ENCODE results near the gene GPAM.

The GPAM gene

DNA sequence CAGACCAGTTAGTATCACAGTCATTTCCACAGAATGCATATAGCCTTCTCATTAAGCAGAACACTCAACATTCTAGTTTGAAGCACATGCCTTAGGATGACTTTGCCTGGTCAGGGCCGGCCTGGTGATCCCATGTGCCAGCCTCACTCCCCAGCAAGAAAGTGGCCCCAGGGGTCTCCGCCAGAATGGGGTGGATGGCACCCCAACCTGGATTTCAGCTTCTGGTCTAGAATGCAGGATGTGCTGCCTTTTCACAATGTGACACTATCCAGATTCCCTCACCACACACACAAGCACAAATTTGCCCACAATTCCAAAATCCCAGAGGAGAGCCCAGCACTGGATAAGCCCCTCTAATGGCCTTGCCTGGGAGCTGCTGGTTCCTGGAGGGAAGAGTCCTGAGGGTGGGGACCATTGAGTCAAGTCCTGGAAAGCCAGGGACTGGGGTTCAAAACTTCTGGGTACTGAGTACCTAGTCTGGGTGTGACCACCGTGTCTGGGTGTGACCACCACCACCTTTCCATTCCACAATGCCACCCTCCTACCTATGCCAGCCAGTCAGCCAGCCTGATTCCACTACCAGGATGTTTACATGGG lies 41.5 kb upstream of the GPAM start:
- H3K4me1 ChIP-seq (ENCODE audit: control insufficient read depth, low read depth, low read length), result no peaks in the 10 kb centered on the region
- no peaks in the 10 kb centered on the region for H3K9me3 ChIP-seq (ENCODE audit: control insufficient read depth, low read depth, low read length)
- no peak overlapping the region for H3K27ac ChIP-seq (ENCODE audit: low read length)
- H3K4me3 ChIP-seq (ENCODE audit: low read length), result no peak overlapping the region
- H3K9ac ChIP-seq (ENCODE audit: low read length), result no peak overlapping the region
- H3K27me3 ChIP-seq (ENCODE audit: control insufficient read depth, insufficient read depth, low read length), result no peaks in the 10 kb centered on the region
- no peaks in the 10 kb centered on the region for H3K36me3 ChIP-seq (ENCODE audit: control insufficient read depth, low read depth, low read length)

DNA sequence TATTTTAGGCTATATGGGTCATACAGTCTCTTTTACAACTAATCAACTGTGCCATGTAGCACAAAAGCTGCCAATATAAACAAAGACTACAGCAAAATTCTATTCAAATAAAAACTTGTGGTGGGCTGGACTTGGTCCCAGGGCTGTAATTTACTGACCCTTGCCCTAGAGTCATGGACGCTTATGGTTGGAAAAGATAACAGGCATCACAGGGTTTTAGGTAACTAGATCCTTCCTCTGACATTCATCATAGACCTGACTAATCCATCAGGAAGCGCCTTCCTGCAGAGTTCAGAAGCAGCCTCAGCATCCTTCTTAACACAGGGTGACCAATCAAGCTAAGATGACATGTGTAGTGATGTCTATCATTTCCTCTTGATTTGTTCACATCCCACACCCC lies 40.2 kb upstream of the GPAM start:
- Histone ChIP-seq H3K9me3 (ENCODE audit: control insufficient read depth, low read depth, low read length) (no peaks in the 10 kb centered on the region), H3K9ac (ENCODE audit: low read length) (no peak overlapping the region), H3K27ac (ENCODE audit: low read length) (no peak overlapping the region), H3K4me1 (ENCODE audit: control insufficient read depth, low read depth, low read length) (no peaks in the 10 kb centered on the region), H3K36me3 (ENCODE audit: control insufficient read depth, low read depth, low read length) (no peaks in the 10 kb centered on the region), H3K27me3 (ENCODE audit: control insufficient read depth, insufficient read depth, low read length) (no peaks in the 10 kb centered on the region), H3K4me3 (ENCODE audit: low read length) (no peak overlapping the region)

GRCh38 chr10:112222799-112223198 lies 39.2 kb upstream of the GPAM start:
- H3K27me3 ChIP-seq (ENCODE audit: control insufficient read depth, insufficient read depth, low read length), result no peaks in the 10 kb centered on the region
- no peaks in the 10 kb centered on the region for H3K36me3 ChIP-seq (ENCODE audit: control insufficient read depth, low read depth, low read length)
- no peak overlapping the region for H3K27ac ChIP-seq (ENCODE audit: low read length)
- no peak overlapping the region for H3K4me3 ChIP-seq (ENCODE audit: low read length)
- no peak overlapping the region for H3K9ac ChIP-seq (ENCODE audit: low read length)
- H3K4me1 ChIP-seq (ENCODE audit: control insufficient read depth, low read depth, low read length), result no peaks in the 10 kb centered on the region
- no peaks in the 10 kb centered on the region for H3K9me3 ChIP-seq (ENCODE audit: control insufficient read depth, low read depth, low read length)

GRCh38 chr10:112221545-112221944 lies 38.0 kb upstream of the GPAM start:
- H3K4me3 ChIP-seq (ENCODE audit: low read length), result no peak overlapping the region

GRCh38 chr10:112218960-112219359 lies 35.4 kb upstream of the GPAM start:
- H3K4me3 ChIP-seq (ENCODE audit: low read length), result no peak overlapping the region
- H3K9me3 ChIP-seq (ENCODE audit: control insufficient read depth, low read depth, low read length), result no peaks in the 10 kb centered on the region
- no peaks in the 10 kb centered on the region for H3K27me3 ChIP-seq (ENCODE audit: control insufficient read depth, insufficient read depth, low read length)
- H3K36me3 ChIP-seq (ENCODE audit: control insufficient read depth, low read depth, low read length), result no peaks in the 10 kb centered on the region
- no peak overlapping the region for H3K9ac ChIP-seq (ENCODE audit: low read length)
- H3K4me1 ChIP-seq (ENCODE audit: control insufficient read depth, low read depth, low read length), result no peaks in the 10 kb centered on the region
- no peak overlapping the region for H3K27ac ChIP-seq (ENCODE audit: low read length)

More at GRCh38 chr10:112221545-112221944, 38.0 kb upstream of the GPAM start:
- Histone ChIP-seq H3K36me3 (ENCODE audit: control insufficient read depth, low read depth, low read length) (no peaks in the 10 kb centered on the region), H3K27ac (ENCODE audit: low read length) (no peak overlapping the region), H3K4me1 (ENCODE audit: control insufficient read depth, low read depth, low read length) (no peaks in the 10 kb centered on the region), H3K27me3 (ENCODE audit: control insufficient read depth, insufficient read depth, low read length) (no peaks in the 10 kb centered on the region), H3K9ac (ENCODE audit: low read length) (no peak overlapping the region), H3K9me3 (ENCODE audit: control insufficient read depth, low read depth, low read length) (no peaks in the 10 kb centered on the region)

GRCh38 chr10:112218036-112218390 lies 34.4 kb upstream of the GPAM start:
- Histone ChIP-seq H3K36me3 (ENCODE audit: control insufficient read depth, low read depth, low read length) (no peaks in the 10 kb centered on the region), H3K9ac (ENCODE audit: low read length) (no peak overlapping the region), H3K4me3 (ENCODE audit: low read length) (no peak overlapping the region), H3K4me1 (ENCODE audit: control insufficient read depth, low read depth, low read length) (no peaks in the 10 kb centered on the region), H3K27me3 (ENCODE audit: control insufficient read depth, insufficient read depth, low read length) (no peaks in the 10 kb centered on the region), H3K9me3 (ENCODE audit: control insufficient read depth, low read depth, low read length) (no peaks in the 10 kb centered on the region), H3K27ac (ENCODE audit: low read length) (no peak overlapping the region)

- Histone ChIP-seq H3K9ac (ENCODE audit: low read length) (no peak overlapping the region), H3K36me3 (ENCODE audit: control insufficient read depth, low read depth, low read length) (no peaks in the 10 kb centered on the region), H3K27me3 (ENCODE audit: control insufficient read depth, insufficient read depth, low read length) (no peaks in the 10 kb centered on the region), H3K9me3 (ENCODE audit: control insufficient read depth, low read depth, low read length) (no peaks in the 10 kb centered on the region), H3K4me3 (ENCODE audit: low read length) (no peak overlapping the region), H3K4me1 (ENCODE audit: control insufficient read depth, low read depth, low read length) (no peaks in the 10 kb centered on the region), H3K27ac (ENCODE audit: low read length) (no peak overlapping the region)
Observed at GRCh38 chr10:112217386-112218035, 33.9 kb upstream of the GPAM start.

- Histone ChIP-seq H3K9ac (ENCODE audit: low read length) (no peak overlapping the region), H3K27me3 (ENCODE audit: control insufficient read depth, insufficient read depth, low read length) (no peaks in the 10 kb centered on the region), H3K4me3 (ENCODE audit: low read length) (no peak overlapping the region), H3K27ac (ENCODE audit: low read length) (no peak overlapping the region), H3K36me3 (ENCODE audit: control insufficient read depth, low read depth, low read length) (no peaks in the 10 kb centered on the region), H3K9me3 (ENCODE audit: control insufficient read depth, low read depth, low read length) (no peaks in the 10 kb centered on the region), H3K4me1 (ENCODE audit: control insufficient read depth, low read depth, low read length) (no peaks in the 10 kb centered on the region)
Observed at GRCh38 chr10:112216966-112217365, 33.4 kb upstream of the GPAM start.

GRCh38 chr10:112216151-112216550 lies 32.6 kb upstream of the GPAM start:
- Histone ChIP-seq H3K9ac (ENCODE audit: low read length) (no peak overlapping the region), H3K27me3 (ENCODE audit: control insufficient read depth, insufficient read depth, low read length) (no peaks in the 10 kb centered on the region), H3K4me1 (ENCODE audit: control insufficient read depth, low read depth, low read length) (no peaks in the 10 kb centered on the region), H3K4me3 (ENCODE audit: low read length) (no peak overlapping the region), H3K9me3 (ENCODE audit: control insufficient read depth, low read depth, low read length) (no peaks in the 10 kb centered on the region), H3K27ac (ENCODE audit: low read length) (no peak overlapping the region), H3K36me3 (ENCODE audit: control insufficient read depth, low read depth, low read length) (no peaks in the 10 kb centered on the region)

- no peak overlapping the region for H3K4me3 ChIP-seq (ENCODE audit: low read length)
- H3K27ac ChIP-seq (ENCODE audit: low read length), result no peak overlapping the region
- H3K9me3 ChIP-seq (ENCODE audit: control insufficient read depth, low read depth, low read length), result no peaks in the 10 kb centered on the region
Observed at GRCh38 chr10:112215342-112215774, 31.8 kb upstream of the GPAM start.

GRCh38 chr10:112214298-112214926 lies 30.8 kb upstream of the GPAM start:
- H3K27me3 ChIP-seq (ENCODE audit: control insufficient read depth, insufficient read depth, low read length), result no peaks in the 10 kb centered on the region
- no peaks in the 10 kb centered on the region for H3K36me3 ChIP-seq (ENCODE audit: control insufficient read depth, low read depth, low read length)
- H3K9me3 ChIP-seq (ENCODE audit: control insufficient read depth, low read depth, low read length), result no peaks in the 10 kb centered on the region
- H3K9ac ChIP-seq (ENCODE audit: low read length), result no peak overlapping the region
- no peak overlapping the region for H3K27ac ChIP-seq (ENCODE audit: low read length)
- no peak overlapping the region for H3K4me3 ChIP-seq (ENCODE audit: low read length)
- no peaks in the 10 kb centered on the region for H3K4me1 ChIP-seq (ENCODE audit: control insufficient read depth, low read depth, low read length)

More at GRCh38 chr10:112215342-112215774, 31.8 kb upstream of the GPAM start:
- Histone ChIP-seq H3K9ac (ENCODE audit: low read length) (no peak overlapping the region), H3K4me1 (ENCODE audit: control insufficient read depth, low read depth, low read length) (no peaks in the 10 kb centered on the region), H3K27me3 (ENCODE audit: control insufficient read depth, insufficient read depth, low read length) (no peaks in the 10 kb centered on the region), H3K36me3 (ENCODE audit: control insufficient read depth, low read depth, low read length) (no peaks in the 10 kb centered on the region)

DNA sequence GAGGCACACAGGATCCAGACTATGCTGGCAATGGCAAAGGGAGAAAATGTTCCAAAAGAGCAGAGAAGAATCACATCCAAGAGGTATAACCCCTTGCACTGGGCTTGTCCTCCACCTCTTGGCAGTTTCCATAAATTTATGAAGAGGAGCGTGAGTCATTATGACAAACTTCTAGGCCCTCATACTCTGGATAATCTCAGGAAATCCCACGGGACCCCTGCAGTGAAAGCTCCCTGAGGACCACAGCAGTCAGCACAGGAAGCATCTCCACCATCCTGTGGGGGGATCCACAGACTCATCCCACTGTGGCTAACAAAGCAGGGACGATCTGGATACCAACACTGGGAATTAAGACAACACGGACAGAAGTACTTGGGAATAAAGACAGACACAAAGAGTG lies 30.3 kb upstream of the GPAM start:
- H3K9ac ChIP-seq (ENCODE audit: low read length), result no peak overlapping the region
- no peaks in the 10 kb centered on the region for H3K36me3 ChIP-seq (ENCODE audit: control insufficient read depth, low read depth, low read length)
- no peaks in the 10 kb centered on the region for H3K9me3 ChIP-seq (ENCODE audit: control insufficient read depth, low read depth, low read length)
- no peak overlapping the region for H3K27ac ChIP-seq (ENCODE audit: low read length)
- H3K4me1 ChIP-seq (ENCODE audit: control insufficient read depth, low read depth, low read length), result no peaks in the 10 kb centered on the region
- no peaks in the 10 kb centered on the region for H3K27me3 ChIP-seq (ENCODE audit: control insufficient read depth, insufficient read depth, low read length)
- no peak overlapping the region for H3K4me3 ChIP-seq (ENCODE audit: low read length)
